GM18868 (cell line): ENCODE results near the gene HEATR5A.
"Not testable (repeated sequence)": the region's sequence is repeated elsewhere in the genome, so short reads cannot be mapped to it uniquely, and the experiment has no call there.

Experiments
- ATAC-seq: cut with Tn5 transposase; IDR thresholded peaks from one replicate; pipeline ENCODE4 v1.9.1; 2021; ENCODE audit warnings: mild to moderate bottlenecking, moderate library complexity; ENCODE audit not compliant: unreplicated experiment

HEATR5A gene

GRCh38 chr14:31287294-31287972 is 132.9 kb downstream of the HEATR5A start:
- ATAC-seq: no peak

- ATAC-seq: no peak
Observed at GRCh38 chr14:31286456-31287293, 133.7 kb downstream of the HEATR5A start.

GRCh38 chr14:31283578-31284252 is 136.6 kb downstream of the HEATR5A start:
- peak; percentile 87 for ATAC-seq

- peak; percentile 15 for ATAC-seq
Observed at GRCh38 chr14:31283153-31283552, 137.2 kb downstream of the HEATR5A start.

GRCh38 chr14:31280871-31281220 is 139.5 kb downstream of the HEATR5A start:
- ATAC-seq: no peak

GRCh38 chr14:31280132-31280870 is 140.0 kb downstream of the HEATR5A start:
- ATAC-seq: no peak

- no peak for ATAC-seq
Observed at GRCh38 chr14:31278883-31279282, 141.5 kb downstream of the HEATR5A start.

GRCh38 chr14:31277085-31277484 is 143.3 kb downstream of the HEATR5A start:
- ATAC-seq: no peak

GRCh38 chr14:31276417-31276816 is 143.9 kb downstream of the HEATR5A start:
- not testable (repeated sequence) for ATAC-seq

- ATAC-seq: no peak
Observed at GRCh38 chr14:31275731-31276130, 144.6 kb downstream of the HEATR5A start.

GRCh38 chr14:31271648-31272047 is 148.7 kb downstream of the HEATR5A start:
- no peak for ATAC-seq

GRCh38 chr14:31270196-31270772 is 150.1 kb downstream of the HEATR5A start:
- no peak for ATAC-seq

- no peak for ATAC-seq
Observed at GRCh38 chr14:31269634-31270195, 150.6 kb downstream of the HEATR5A start.

GRCh38 chr14:31268216-31268615 is 152.1 kb downstream of the HEATR5A start:
- no peak for ATAC-seq

GRCh38 chr14:31266437-31267331 is 153.7 kb downstream of the HEATR5A start:
- no peak for ATAC-seq

- ATAC-seq: no peak
Observed at GRCh38 chr14:31265701-31266398, 154.5 kb downstream of the HEATR5A start.

GRCh38 chr14:31263485-31264133 is 156.7 kb downstream of the HEATR5A start:
- no peak for ATAC-seq
